ENCODE results near the gene CCDC93.

DNA sequence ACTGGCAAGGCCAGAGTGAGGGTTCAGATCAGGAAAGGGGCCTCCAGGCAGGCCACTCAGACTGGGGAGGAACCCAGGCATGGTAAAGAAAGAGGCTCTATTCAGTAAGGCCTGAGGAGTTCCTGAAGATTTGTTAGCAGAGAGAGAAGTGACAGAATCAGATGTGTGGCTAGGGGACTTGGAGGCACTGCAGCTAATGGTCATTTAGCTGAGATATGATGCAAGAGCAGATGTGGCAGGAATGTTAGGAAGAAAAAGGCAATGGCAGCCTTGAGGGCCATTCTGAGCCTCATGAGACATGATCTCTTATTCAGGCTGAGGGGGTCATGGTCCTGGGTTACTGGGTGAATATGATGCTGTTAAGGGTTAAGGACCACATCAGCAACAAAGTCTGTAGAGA, 73.4 kb downstream of the CCDC93 start:
- TF ChIP-seq TAF1 (IDR thresholded peaks at IDR 0.05; ENCODE audit: low read depth, low read length) = no peak
- no peak for TF ChIP-seq POLR2AphosphoS5 (IDR thresholded peaks at IDR 0.05; ENCODE audit: low read depth, low read length)
- no peak for TF ChIP-seq POLR2A (IDR thresholded peaks at IDR 0.05; ENCODE audit: low read depth, low read length)
- TF ChIP-seq SPI1 (IDR thresholded peaks at IDR 0.05; ENCODE audit: low read depth, low read length) = no peak
- TF ChIP-seq POU2F2 (IDR thresholded peaks at IDR 0.05; ENCODE audit: low read depth, low read length) = no peak
- TF ChIP-seq PAX5 (IDR thresholded peaks at IDR 0.05; ENCODE audit: insufficient read depth, low read length, severe bottlenecking) = no peak
